ENCODE data around the gene EMX1. TPM values are rescaled to one million over a fixed set of nuclear protein-coding genes. Genes with fewer than 3 reads are reported as not detected.

EMX1 gene
- total and polyA plus RNA-seq, 2 of the 13 experiments (the other 11 are each of a cell fraction or from before 2014, with no cell fraction given) = 0.62 to 4.9 TPM

- TF ChIP-seq ZBTB1 (CRISPR knock-in tag; IDR thresholded peaks at IDR 0.05; ENCODE audit: borderline replicate concordance) = no peak
- TF ChIP-seq ZC3H4 (CRISPR knock-in tag; IDR thresholded peaks at IDR 0.05; ENCODE audit: borderline replicate concordance) = no peak
- peak; percentile 50; the same call in 1 of the 2 replicates for TF ChIP-seq ZNF609 (CRISPR knock-in tag; IDR thresholded peaks at IDR 0.05; ENCODE audit: borderline replicate concordance)
- no peak; the same call in 1 of the 2 replicates for TF ChIP-seq CREM (IDR thresholded peaks at IDR 0.05)
- TF ChIP-seq CREM (CRISPR knock-in tag; IDR thresholded peaks at IDR 0.05) = no peak
- TF ChIP-seq JUND (CRISPR knock-in tag; IDR thresholded peaks at IDR 0.05) = no peak
- no peak for TF ChIP-seq BCLAF1 (IDR thresholded peaks at IDR 0.05)
- peak; percentile 39; the same call in 1 of the 2 replicates for TF ChIP-seq TARDBP (CRISPR knock-in tag; IDR thresholded peaks at IDR 0.05)
- TF ChIP-seq SMARCE1 (IDR thresholded peaks at IDR 0.05; ENCODE audit: borderline replicate concordance) = no peak
- no peak for TF ChIP-seq ZNF567 (CRISPR knock-in tag; IDR thresholded peaks at IDR 0.05; ENCODE audit: borderline replicate concordance)
- no peak for TF ChIP-seq ZNF136 (CRISPR knock-in tag; IDR thresholded peaks at IDR 0.05; ENCODE audit: low read depth)
- no peak for TF ChIP-seq ZNF24 (IDR thresholded peaks at IDR 0.05)
- TF ChIP-seq TCF7 (IDR thresholded peaks at IDR 0.05; ENCODE audit: low read depth) = no peak
- peak; percentile 78 for TF ChIP-seq NCOA2 (CRISPR knock-in tag; IDR thresholded peaks at IDR 0.05)
- TF ChIP-seq ZNF12 (CRISPR knock-in tag; IDR thresholded peaks at IDR 0.05) = no peak
- TF ChIP-seq GMEB1 (CRISPR knock-in tag; IDR thresholded peaks at IDR 0.05; ENCODE audit: borderline replicate concordance) = no peak
- no peak for TF ChIP-seq MED13 (CRISPR knock-in tag; IDR thresholded peaks at IDR 0.05)
- TF ChIP-seq CREB1 (IDR thresholded peaks at IDR 0.05) = no peak
- no peak for TF ChIP-seq CREB1 (CRISPR knock-in tag; IDR thresholded peaks at IDR 0.05)
- no peak for TF ChIP-seq PHF8 (CRISPR knock-in tag; IDR thresholded peaks at IDR 0.05)
- peak; percentile 15; the same call in 1 of the 2 replicates for TF ChIP-seq ZFX (CRISPR knock-in tag; IDR thresholded peaks at IDR 0.05; ENCODE audit: low read depth)
- no peak for TF ChIP-seq ZIK1 (CRISPR knock-in tag; IDR thresholded peaks at IDR 0.05; ENCODE audit: borderline replicate concordance, low read depth)
- no peak for TF ChIP-seq MED8 (CRISPR knock-in tag; IDR thresholded peaks at IDR 0.05; ENCODE audit: insufficient replicate concordance)
Observed at GRCh38 chr2:72888438-72889202, 28.7 kb upstream of the EMX1 start (continued).

All from HepG2 (cell line).